Keratinocyte (primary cell): ENCODE measurements around the gene PID1. TPM values are rescaled to one million over a fixed set of nuclear protein-coding genes. Genes with fewer than 3 reads are reported as not detected.

Source experiments
- DNase-seq: peaks from one replicate; pipeline ENCODE4 v3.0.0-alpha.2; 2011; ENCODE audit warnings: low read depth, missing footprints, low spot score
- FAIRE-seq: peaks from 2 replicates; lab custom pipeline; 2011; peaks lifted over from hg19 to GRCh38; lab: Jason Lieb, UNC
- H2AFZ ChIP-seq: 2 replicates; pipeline ENCODE4 v1.6.0; 2012; ENCODE audit warnings: low read length, control low read depth, inconsistent platforms; ENCODE audit not compliant: control insufficient read depth
- H3K27ac ChIP-seq: 2 replicates; pipeline ENCODE4 v1.5.1; 2011; ENCODE audit warnings: low read length; ENCODE audit not compliant: control insufficient read depth, insufficient read depth
- H3K27me3 ChIP-seq: 3 replicates; pipeline ENCODE4 v1.6.0; 2011; ENCODE audit warnings: low read length; ENCODE audit not compliant: control insufficient read depth, insufficient read depth; ENCODE audit errors: extremely low read depth
- H3K36me3 ChIP-seq, 2 experiments: 2 replicates in 1 of 2; 3 replicates in 1 of 2; pipeline ENCODE4 v1.5.1; 2011; ENCODE audit warnings: low read length in 2 of 2, mild to moderate bottlenecking in 1 of 2; ENCODE audit not compliant: control insufficient read depth in 2 of 2, insufficient read depth in 2 of 2; ENCODE audit errors: extremely low read depth in 1 of 2
- H3K4me1 ChIP-seq: 3 replicates; pipeline ENCODE4 v1.5.1; 2011; ENCODE audit warnings: low read length; ENCODE audit not compliant: control insufficient read depth, insufficient read depth; ENCODE audit errors: extremely low read depth
- H3K4me2 ChIP-seq: 3 replicates; pipeline ENCODE4 v1.6.0; 2011; ENCODE audit warnings: low read depth, low read length; ENCODE audit not compliant: control insufficient read depth, insufficient read depth; ENCODE audit errors: extremely low read depth
- H3K4me3 ChIP-seq, 3 experiments: fragments of 200-600 bp in 1 of 3; sonication (generic) in 1 of 3; 2 replicates in 2 of 3; 3 replicates in 1 of 3; pipeline ENCODE4 v1.5.1; 2011 to 2016; ENCODE audit warnings: low read length in 3 of 3, mild to moderate bottlenecking in 3 of 3, control low read depth in 2 of 3, inconsistent platforms in 1 of 3, low read depth in 1 of 3, mixed read lengths in 1 of 3, mixed run types in 1 of 3, moderate library complexity in 1 of 3; ENCODE audit not compliant: control insufficient read depth in 2 of 3, insufficient read depth in 2 of 3; ENCODE audit errors: extremely low read depth in 1 of 3
- H3K79me2 ChIP-seq: 2 replicates; pipeline ENCODE4 v1.6.0; 2012; ENCODE audit warnings: low read length; ENCODE audit not compliant: control insufficient read depth, insufficient read depth
- H3K9ac ChIP-seq: 3 replicates; pipeline ENCODE4 v1.6.0; 2011; ENCODE audit warnings: low read length; ENCODE audit not compliant: control insufficient read depth, insufficient read depth; ENCODE audit errors: extremely low read depth
- H3K9me1 ChIP-seq: 3 replicates; pipeline ENCODE4 v1.6.0; 2011; ENCODE audit warnings: low read length; ENCODE audit not compliant: control insufficient read depth, insufficient read depth; ENCODE audit errors: extremely low read depth
- H3K9me3 ChIP-seq: 2 replicates; pipeline ENCODE4 v1.5.1; 2012; ENCODE audit warnings: low read depth, low read length; ENCODE audit not compliant: control insufficient read depth
- H4K20me1 ChIP-seq: 3 replicates; pipeline ENCODE4 v1.6.0; 2011; ENCODE audit warnings: low read length; ENCODE audit not compliant: control insufficient read depth, insufficient read depth; ENCODE audit errors: extremely low read depth
- CTCF ChIP-seq, 3 experiments: IDR thresholded peaks in 1 of 3; conservative IDR thresholded peaks in 1 of 3; optimal IDR thresholded peaks in 1 of 3; 2 replicates in 2 of 3; 3 replicates in 1 of 3; pipeline versions ENCODE3 to v1.5.1; 2011; ENCODE audit warnings: low read length in 3 of 3, mild to moderate bottlenecking in 3 of 3, moderate library complexity in 2 of 3, control low read depth in 1 of 3, inconsistent platforms in 1 of 3; ENCODE audit not compliant: insufficient read depth in 2 of 3; ENCODE audit errors: extremely low read depth in 1 of 3
- EZH2 ChIP-seq: IDR thresholded peaks from one replicate; pipeline ENCODE4 v1.6.1; 2012; ENCODE audit warnings: inconsistent platforms, mild to moderate bottlenecking, low read length, moderate library complexity
- dilution Hi-C: fragments of 300-500 bp; cut with MboI; formaldehyde crosslinking; loops from one replicate; pipeline ENCODE4 v1.7.0; 2020; ENCODE audit warnings: low sequenced_read_pairs; ENCODE audit not compliant: extremely low pct_ligation_motif_present
- polyA plus RNA-seq, 5 experiments: library from polyadenylated mRNA; depleted of rRNA in 3 of 5; stranded (reverse) in 3 of 5; stranded (forward) in 1 of 5; unstranded in 1 of 5; fragments of >200 nt; gene quantifications; 1 replicate in 1 of 5; 2 replicates in 3 of 5; 3 replicates in 1 of 5; pipeline versions ENCODE4 v1.2.1 to v1.2.3, GENCODE V29; 2011 to 2012; ENCODE audit warnings: missing spikeins in 2 of 5, low read depth in 1 of 5, low replicate concordance in 1 of 5

The PID1 gene
- polyA plus RNA-seq, 1 donor (not counting 4 experiments of a cell fraction or from before 2014, with no cell fraction given) = 5.4 TPM

- no peaks in the 10 kb centered on the region for H3K27me3 ChIP-seq
- no peak overlapping the region for H3K27ac ChIP-seq
- dilution Hi-C loops = no loop called here
- no peak for FAIRE-seq
- H3K9me3 ChIP-seq = no peaks in the 10 kb centered on the region
- no peak overlapping the region for H2AFZ ChIP-seq
- H4K20me1 ChIP-seq = no peaks in the 10 kb centered on the region
- no peak for DNase-seq
- H3K36me3 ChIP-seq = no peaks in the 10 kb centered on the region
- TF ChIP-seq CTCF (optimal IDR thresholded peaks at IDR 0.05 in 1 of 3, IDR thresholded peaks at IDR 0.05 in 1 of 3, conservative IDR thresholded peaks at IDR 0.05 in 1 of 3; ENCODE audit: extremely low read depth in 1 of 3, insufficient read depth in 2 of 3, low read length in 3 of 3) = no peak
- TF ChIP-seq EZH2 = no peak
- no peaks in the 10 kb centered on the region for H3K4me1 ChIP-seq
- no peaks in the 10 kb centered on the region for H3K9me1 ChIP-seq
- no peaks in the 10 kb centered on the region for H3K79me2 ChIP-seq
- H3K4me2 ChIP-seq = no peak overlapping the region
- no peak overlapping the region for H3K9ac ChIP-seq
- no peak overlapping the region for H3K4me3 ChIP-seq
These were observed 237.3 kb downstream of the PID1 start for GRCh38 chr2:229033816-229034215.

GRCh38 chr2:229032608-229033234, 238.4 kb downstream of the PID1 start:
- Histone ChIP-seq H3K4me1 (no peaks in the 10 kb centered on the region), H3K27ac (no peak overlapping the region), H3K79me2 (no peaks in the 10 kb centered on the region), H2AFZ (no peak overlapping the region), H3K9me3 (no peaks in the 10 kb centered on the region), H3K9ac (no peak overlapping the region), H3K27me3 (no peaks in the 10 kb centered on the region), H3K4me3 (no peak overlapping the region), H3K36me3 (no peaks in the 10 kb centered on the region), H3K9me1 (no peaks in the 10 kb centered on the region), H3K4me2 (no peak overlapping the region), H4K20me1 (no peaks in the 10 kb centered on the region)
- FAIRE-seq (no peak), DNase-seq (no peak)
- no peak for TF ChIP-seq CTCF (optimal IDR thresholded peaks at IDR 0.05 in 1 of 3, IDR thresholded peaks at IDR 0.05 in 1 of 3, conservative IDR thresholded peaks at IDR 0.05 in 1 of 3; ENCODE audit: extremely low read depth in 1 of 3, insufficient read depth in 2 of 3, low read length in 3 of 3)
- no peak for TF ChIP-seq EZH2
- dilution Hi-C loops = no loop called here
